GM21360 (cell line): ENCODE measurements around the gene CMTM5.
"Not testable (repeated sequence)": the region's sequence is repeated elsewhere in the genome, so short reads cannot be mapped to it uniquely, and the experiment has no call there.

Source experiments
- ATAC-seq: cut with Tn5 transposase; IDR thresholded peaks from one replicate; pipeline ENCODE4 v1.9.1; 2021; ENCODE audit warnings: mild to moderate bottlenecking, moderate library complexity; ENCODE audit not compliant: unreplicated experiment

The CMTM5 gene

DNA sequence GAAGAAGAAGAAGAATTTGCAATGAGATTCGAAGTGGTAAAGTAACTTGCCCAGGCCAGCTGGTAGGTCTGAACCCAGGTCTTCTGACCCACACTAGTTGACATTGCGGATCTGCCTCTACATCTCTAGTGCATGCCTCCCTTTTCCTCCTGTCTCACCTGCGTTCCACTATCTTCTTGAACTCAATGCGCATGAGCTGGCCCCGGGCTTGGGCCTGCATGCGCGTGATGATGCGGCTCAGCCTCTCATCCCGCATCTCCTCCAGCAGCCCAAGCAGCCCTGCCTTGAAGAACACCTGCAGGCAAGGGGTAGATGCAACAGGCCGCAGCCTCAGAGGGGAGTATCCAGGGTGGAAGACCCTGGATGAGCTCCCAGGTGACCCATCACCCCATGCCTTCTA is 19.3 kb downstream of the CMTM5 start:
- no peak for ATAC-seq

DNA sequence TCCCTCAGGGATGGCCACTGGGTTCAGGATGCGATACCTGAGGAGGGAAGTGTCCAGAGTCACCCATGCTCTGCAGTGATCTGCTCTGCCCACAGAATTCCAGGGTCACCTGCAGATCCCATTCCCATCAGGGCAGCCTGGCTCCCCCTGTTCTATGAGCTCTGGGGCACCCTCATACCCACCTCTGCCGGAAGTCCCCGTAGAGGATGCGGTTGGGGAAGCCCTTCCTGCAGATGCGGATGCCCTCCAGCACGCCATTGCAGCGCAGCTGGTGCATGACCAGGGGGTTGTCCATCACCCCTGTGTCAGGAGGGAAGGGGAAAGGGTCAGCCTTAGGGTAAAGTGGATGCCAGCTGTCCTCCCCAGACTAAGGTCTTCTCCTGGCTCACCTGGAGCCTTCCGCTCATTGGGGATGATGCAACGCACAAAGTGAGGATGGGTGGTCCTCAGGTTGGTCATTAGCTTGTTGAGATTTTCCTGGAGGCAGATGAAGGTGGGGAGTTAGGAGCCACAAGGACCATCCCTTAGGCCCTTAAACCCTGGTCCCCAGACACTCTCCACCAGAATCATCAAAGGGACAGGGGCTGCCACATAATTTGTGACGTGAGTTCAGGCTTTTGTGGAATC is 20.0 kb downstream of the CMTM5 start:
- no peak for ATAC-seq

DNA sequence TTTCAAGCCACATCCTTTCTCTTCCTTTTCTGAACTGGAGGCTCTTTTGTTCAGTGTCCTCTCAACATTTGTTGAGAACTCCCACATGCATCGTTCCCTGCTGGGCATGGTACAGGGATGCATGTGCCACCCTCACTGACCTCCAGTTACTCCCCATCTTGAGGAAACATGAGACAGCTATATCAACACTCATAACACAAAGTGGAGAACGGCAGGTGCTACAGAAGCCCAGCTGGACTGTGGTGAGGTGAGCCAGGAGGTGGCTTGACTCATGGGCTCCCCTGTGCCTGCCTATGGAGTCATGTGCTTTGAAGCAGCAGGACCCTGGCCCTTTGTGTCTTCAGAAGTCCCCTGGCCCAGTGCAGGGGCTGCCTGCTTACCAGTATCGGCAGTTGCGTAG is 21.5 kb downstream of the CMTM5 start:
- ATAC-seq, result no peak

DNA sequence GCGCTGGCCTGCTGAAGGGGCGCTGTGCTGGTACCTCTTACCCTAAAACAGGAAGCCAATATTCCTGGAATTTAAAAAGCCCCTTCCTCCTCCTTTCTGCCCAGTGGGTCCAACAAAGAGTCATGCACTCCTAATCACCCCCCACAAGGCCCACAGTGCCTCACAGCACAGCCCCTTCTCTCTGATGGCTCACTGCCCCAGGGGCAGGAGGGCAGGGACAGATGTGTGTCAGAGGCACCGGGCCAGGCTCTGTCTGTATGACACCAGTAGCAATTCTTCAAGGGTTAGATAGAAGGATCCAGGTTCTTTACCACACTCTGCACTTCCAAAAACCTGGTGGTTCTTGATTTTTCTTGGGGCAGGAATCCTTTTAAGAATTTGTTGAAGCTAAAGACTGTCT is 22.3 kb downstream of the CMTM5 start:
- ATAC-seq, result no peak

- ATAC-seq, result no peak
Measured at GRCh38 chr14:23399591-23399990, 22.7 kb downstream of the CMTM5 start.

DNA sequence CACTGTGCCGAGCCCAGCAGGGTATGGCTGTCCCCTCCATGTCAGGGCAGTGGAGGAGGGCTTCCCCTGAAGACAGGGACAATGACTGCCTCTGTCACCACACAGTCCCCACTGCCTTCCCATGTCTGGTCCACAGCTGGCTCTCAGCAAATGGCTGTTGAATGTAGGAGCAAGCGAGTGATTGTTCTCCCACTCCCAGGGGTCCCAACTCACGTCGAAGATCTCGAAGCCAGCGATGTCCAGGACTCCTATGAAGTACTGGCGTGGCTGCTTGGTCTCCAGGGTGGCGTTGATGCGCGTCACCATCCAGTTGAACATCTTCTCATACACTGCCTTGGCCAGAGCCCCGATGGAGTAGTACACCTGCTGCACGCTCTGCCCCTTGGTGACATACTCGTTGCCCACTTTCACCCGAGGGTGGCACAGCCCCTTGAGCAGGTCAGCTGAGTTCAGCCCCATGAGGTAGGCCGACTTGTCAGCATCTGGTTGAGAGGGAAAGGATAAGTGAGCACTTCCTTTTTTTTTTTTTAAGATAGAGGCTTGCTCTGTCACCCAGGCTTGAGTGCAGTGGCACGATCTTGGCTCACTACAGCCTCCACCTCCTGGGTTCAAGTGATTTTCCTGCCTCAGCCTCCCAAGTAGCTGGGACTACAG is 23.8 kb downstream of the CMTM5 start:
- not testable (repeated sequence) for ATAC-seq

DNA sequence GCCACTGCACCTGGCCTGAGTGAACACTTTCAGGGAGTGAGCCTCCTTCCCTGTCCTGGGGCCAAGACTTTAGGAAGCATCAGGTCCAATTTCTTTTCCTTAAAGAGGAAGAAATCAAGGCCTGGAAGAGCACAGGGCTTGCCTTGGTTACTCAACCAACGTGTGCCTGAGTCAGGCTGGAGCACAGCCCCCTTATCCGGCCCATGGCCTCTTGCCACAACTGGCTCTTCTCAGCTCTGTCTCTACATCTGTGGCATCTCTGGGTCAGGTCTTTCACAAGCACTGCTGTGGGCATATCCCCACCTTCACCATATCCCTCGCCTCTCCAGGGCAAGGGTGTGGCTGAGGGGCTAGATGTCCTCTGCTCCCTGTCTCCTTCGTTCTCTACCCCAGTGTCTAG is 24.4 kb downstream of the CMTM5 start:
- no peak for ATAC-seq

DNA sequence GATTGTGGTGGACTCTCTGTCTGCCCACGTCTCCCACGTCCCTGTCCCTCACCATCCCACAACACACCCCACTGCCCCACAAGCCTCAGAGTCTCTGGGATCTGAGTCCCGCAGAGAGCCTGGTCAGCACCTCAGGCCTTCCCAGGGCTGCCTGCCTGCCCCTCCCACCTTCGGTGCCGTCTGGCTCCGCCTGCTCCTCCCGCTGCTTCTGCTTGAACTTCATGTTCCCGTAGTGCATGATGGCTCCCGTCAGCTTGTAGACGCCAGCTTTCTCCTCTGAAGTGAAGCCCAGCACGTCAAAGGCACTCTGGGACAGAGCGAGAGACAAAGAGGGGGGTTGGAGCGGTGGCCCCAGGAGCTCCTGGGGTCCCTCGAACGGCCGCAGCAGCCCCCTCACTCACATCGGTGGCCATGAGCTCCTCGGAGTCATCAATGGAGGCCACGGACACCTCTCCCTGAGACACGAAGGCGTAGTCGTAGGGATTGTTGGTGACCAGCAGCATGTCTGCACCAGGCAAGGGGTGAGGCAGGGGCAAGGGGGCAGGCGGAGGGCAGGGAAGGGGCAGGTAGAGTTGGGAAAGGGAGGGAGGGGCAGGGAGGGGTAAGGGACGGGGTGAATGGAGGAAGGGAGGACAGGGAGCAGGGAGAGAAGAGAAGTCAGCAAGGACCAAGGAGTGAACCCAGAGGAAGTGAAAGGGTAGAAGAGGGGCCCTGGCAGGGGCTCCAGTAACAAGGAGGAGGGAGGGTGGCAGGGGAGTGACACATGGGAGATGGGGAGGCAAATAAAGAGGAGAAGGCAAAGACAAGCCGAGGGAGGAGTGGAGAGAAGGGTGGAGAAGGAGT is 25.7 kb downstream of the CMTM5 start:
- no peak for ATAC-seq

GRCh38 chr14:23403139-23403438 is 26.2 kb downstream of the CMTM5 start:
- no peak for ATAC-seq

GRCh38 chr14:23403908-23404307 is 27.1 kb downstream of the CMTM5 start:
- no peak for ATAC-seq

DNA sequence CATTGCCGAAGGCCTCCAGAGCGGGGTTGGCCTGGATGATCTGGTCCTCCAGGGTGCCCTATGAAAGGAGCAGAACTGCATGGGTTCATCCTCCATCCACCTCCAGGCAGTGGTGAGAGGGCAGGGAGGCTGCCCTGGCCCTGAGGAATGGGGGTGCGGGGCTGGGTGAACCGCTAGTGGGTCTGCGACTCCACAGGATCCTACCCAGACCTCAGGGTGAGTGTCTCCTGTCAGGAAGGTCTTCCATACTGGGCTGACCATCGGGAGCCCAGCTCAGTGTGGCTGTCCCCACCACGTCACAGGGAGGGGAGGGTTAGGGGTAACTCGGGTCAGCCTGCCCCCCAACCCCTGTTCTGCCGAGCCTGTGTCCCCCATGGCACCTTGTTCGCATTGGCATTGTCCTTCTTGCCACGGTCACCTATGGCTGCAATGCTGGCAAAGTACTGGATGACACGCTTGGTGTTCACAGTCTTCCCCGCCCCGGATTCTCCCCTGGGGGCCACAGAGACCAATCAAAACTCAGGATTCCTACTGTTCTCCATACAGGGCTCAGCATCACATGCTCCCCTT is 27.6 kb downstream of the CMTM5 start:
- no peak for ATAC-seq

DNA sequence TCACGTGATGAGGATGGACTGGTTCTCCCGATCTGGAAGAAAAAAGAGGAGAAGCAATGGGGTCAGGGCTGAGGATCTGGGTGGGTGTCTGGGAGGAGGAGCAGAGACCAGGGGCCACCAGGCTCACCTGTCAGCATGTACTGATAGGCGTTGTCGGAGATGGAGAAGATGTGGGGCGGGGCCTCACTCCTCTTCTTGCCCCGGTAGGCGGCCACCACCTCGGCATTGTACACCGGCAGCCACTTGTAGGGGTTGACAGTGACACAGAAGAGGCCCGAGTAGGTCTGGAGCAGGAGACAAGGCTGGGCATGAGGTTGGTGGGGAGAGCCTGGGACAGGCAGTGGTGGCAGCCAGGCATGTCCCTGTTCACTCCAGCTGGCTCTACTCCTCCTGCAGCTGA is 28.2 kb downstream of the CMTM5 start:
- ATAC-seq, result no peak

DNA sequence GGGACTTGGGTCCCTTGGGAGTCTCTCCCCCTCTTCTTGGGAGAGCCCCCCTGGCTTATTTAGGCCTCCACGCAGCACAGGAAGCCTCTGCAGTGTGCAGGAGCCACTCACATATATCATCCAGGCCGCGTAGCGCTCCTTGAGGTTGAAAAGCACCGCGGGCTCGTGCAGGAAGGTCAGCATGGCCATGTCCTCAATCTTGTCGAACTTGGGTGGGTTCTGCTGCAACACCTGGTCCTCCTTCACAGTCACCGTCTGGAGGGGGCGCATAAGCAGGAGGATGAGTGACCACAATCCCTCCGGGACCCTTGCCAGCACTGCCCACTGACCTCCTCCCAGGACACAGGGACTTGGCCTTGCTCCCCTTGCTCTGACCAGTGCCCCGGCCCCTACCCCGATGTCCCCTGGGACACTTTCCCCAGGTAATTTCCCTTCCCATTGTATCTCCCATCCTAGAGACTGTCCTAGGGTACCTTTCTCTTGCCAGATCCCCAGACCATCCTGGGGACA is 28.7 kb downstream of the CMTM5 start:
- ATAC-seq, result no peak

- ATAC-seq, result no peak
Measured at GRCh38 chr14:23406244-23406643, 29.4 kb downstream of the CMTM5 start.

GRCh38 chr14:23406725-23407355 is 30.0 kb downstream of the CMTM5 start:
- ATAC-seq, result no peak

DNA sequence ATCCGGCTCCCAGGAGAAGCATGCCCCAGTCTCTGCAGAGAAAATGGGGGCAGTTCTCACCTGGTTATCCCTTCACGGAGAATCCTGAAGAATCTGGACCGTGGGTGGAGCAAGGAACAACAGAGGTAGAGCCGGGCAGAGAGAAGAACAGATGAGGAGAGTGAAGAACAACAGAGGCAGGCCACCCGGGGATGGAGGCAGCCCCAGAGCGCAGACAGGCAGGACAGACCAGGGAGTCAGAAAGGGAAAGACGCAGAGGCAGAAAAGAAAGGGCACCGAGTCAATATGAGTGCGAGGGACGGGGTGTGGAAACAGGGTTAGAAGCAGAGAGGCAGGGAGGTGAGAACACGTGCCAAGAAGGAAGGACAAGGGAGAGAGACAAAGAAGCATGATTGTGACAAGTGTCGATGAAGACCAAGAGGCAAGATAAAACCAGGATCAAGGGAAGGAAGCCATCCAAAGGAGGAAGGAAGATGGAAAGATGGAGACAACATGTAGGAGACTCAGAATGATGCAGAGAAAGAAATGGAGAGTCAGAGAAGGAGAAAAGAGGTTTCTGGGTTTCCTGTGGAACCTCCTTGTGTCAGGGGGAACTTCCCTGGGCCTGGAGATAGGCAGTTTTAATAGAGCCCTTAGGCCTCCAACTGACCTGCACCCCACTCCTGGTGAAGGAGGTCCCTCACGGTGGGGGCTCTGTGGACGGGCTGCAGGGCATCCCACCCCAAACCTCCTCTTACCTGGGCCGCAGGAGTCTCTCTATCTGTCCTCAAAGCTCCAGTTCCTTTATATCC is 30.9 kb downstream of the CMTM5 start, which contains the start of gene MYH6:
Gene MYH6, minus strand, starts transcription at position 758 of the 791 bp plus-strand sequence. CDS start 1,050 bp downstream, outside the sequence.
- ATAC-seq, result no peak

DNA sequence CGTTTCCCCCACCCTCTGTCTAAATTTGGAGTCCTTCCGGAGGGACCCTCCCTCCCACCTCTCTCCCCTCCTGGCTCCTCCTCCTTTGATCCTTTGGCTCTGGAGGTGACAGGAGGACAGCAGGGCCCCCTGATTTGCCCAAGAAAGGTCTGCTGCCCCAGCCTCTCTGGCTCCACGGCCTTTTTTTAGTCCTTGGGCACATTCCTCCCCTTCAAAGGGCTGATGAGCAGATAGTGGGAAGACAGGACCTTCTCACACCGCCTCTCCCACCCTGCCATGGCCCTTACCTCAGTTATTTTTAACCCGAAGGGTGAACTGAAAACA is 31.4 kb downstream of the CMTM5 start:
- no peak for ATAC-seq

- no peak for ATAC-seq
Measured at GRCh38 chr14:23409475-23409874, 32.6 kb downstream of the CMTM5 start.

DNA sequence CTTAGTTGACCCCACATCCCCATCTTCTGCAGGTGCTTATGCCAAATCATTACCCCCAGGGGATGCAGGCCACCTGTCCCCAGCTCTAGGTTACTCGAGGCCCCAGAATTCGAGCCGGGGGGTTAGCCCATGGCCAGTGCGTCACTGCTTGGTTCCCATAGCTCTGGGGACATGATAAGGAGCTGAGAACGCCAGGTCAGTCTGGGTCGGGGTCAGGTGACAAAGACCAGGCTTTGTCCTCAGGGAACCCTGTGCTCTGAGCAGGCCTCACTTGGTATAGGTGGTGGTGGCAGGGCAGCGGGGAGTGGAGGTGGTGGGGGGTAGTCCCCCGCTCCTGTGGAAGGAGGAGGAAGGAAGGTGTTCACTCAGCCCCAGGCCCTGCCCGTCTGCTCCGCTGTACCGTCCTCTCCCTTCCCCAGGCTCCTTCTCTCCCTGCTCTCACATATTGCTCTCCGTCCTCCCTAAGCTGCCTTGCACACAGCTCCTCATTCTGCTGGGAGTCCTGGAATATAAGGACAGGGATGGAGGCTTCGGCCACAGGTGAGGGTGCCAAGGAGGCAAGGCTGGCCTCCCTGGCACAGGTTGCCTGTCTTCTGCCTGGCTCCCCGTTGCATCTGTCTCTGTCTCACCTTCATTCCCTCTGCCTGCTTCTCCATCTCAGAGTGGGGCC is 33.3 kb downstream of the CMTM5 start:
- no peak for ATAC-seq
